Stimulated activated CD4-positive, alpha-beta T cell treated with anti-CD3 and anti-CD28 coated beads, Interleukin-2, amount 100 ng/mL, for 48 hours (primary cell): ENCODE results near the gene ETFA.

ENCODE experiments used
- DNase-seq, 2 donors: peaks; one replicate each; pipeline ENCODE4 v3.0.0-alpha.2; 2020

Gene ETFA

DNA sequence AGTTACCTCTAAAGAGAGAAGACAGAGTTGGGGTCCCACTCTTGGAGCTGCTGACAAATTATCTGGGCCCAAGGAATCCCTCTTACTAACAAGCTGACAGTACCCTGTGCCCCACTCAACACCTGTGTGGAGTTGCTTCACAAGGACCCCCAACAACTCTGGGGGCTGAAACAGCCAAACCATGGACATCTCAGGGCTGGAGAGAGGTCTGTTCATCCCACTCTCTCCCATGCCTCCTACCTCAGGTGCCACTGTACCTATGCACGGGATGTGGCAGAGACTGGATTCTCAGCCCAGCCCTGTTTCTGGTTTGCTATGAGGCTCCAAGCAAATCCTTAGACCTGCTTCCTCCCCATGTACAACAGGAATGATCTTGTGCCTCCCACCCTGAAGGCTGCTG, 101.7 kb downstream of the ETFA start:
- DNase-seq = no peak

DNA sequence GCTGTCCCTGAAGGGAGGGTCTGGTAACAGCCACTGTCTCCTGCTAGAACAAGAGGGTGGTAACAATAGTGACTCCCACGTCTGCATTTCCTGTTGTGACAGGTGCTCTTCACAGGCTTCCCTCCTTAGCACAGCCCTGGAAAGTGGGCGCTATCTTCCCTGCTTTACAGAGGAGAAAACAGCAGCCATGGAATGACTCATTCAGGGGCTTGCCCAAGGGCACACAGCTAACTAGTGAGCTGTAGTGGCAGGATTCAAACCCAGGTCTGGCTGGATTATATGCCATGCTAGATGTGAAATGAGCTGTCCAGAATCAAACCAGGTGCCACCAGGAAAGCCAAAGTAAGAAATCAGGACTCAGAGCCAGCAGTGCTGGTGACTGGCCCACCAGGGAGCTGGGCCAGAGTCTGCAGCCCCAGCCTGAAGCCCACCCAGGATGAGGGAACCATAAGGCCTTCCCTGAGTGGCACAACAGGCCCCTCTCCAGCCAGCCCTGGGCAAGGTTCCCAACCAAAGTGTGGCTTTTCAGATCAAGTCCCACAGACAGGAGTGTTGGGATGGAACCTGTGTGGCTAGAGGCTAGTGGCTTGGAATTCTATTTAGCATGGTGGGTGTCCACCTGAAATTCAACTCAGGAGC, 102.4 kb downstream of the ETFA start:
- no peak for DNase-seq

DNA sequence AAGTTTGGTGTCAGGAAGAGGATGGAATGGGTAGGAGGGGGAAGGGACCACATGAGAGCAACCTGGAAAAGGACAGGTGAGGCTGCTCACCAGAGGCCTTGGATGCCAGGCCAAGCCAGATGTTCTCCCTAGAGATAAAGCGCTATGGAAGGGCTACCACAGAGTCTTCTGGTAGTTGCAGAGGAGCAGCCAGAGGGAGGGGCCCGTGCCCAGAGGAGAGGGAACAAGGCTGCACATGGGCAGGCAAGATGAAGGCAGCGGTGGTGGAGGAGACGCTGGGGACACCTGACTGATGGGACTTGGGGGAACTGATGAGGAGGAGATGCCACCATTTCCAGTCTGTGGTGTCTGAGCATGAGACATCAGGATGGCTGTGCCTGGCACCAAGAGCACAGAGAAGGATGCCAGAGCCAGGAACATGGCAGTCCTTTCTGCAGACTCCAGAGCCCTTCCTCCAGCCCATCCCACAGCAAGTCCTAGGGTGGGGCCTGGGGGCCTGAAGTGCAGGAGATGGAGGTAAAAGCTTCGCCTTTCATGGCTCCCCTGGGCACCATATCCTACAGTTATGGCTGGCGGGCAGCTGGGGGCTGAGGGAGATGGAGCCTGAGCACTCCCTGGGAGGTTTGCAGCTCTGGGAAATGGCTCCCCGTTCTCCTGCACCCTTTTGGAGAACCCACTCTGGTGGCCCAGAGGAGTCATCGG, 103.0 kb downstream of the ETFA start:
- no peak for DNase-seq

DNA sequence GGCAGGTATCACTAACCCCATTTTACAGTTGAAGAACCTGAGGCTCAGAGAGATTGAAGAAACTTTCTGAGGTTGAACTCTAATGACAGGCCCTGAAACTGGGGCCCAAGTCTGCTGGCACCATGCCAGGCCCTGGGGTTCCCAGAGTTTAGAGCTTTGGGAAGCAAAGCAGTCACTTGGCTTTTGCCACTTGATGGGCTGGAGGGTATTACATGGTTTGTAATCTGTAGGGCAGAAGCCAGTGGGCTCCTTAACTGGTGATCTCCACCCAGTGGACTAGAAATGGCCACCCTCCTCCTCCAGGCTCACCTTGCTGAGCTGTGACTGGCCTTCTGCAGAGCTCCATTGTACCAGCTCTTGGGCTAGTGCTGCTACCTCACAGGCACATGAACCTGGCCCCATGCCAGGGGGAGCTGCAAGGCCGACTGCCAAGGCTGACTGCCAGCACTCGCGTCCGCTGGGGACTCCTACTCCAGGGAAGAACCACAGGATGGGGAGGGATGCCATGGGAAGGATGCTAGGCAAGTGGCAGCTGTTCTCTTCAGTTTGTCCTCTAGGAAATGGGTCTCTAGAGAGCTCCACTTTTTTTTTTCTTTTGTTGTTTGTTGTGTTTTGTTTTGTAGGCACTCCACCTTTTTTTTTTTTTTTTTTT, 104.8 kb downstream of the ETFA start:
- DNase-seq = no peak

DNA sequence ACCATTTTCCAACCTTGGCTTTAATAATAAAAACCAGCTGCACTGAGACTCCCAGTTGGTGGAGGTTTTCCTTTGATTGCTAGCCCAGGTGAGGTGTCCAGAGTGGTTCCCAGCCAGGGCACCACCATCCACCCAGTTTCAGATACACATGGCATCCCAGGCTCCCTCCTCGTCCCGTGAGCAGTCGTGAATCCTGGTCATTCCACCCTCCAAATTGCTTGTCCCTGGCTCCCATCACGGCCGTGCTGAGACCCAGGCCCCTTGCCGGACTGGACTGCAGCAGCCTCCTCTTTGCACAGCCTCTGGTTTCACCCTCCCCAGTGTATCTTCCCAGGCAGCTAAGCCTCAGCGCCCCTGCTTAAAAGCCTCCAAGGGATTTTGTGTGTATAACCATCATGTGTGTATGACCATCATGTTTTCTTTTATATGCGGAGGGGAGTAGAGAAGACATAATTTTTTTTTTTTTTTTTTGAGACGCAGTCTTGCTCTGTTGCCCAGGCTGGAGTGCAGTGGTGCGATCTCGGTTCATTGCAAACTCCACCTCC, 106.3 kb downstream of the ETFA start:
- no peak for DNase-seq

DNA sequence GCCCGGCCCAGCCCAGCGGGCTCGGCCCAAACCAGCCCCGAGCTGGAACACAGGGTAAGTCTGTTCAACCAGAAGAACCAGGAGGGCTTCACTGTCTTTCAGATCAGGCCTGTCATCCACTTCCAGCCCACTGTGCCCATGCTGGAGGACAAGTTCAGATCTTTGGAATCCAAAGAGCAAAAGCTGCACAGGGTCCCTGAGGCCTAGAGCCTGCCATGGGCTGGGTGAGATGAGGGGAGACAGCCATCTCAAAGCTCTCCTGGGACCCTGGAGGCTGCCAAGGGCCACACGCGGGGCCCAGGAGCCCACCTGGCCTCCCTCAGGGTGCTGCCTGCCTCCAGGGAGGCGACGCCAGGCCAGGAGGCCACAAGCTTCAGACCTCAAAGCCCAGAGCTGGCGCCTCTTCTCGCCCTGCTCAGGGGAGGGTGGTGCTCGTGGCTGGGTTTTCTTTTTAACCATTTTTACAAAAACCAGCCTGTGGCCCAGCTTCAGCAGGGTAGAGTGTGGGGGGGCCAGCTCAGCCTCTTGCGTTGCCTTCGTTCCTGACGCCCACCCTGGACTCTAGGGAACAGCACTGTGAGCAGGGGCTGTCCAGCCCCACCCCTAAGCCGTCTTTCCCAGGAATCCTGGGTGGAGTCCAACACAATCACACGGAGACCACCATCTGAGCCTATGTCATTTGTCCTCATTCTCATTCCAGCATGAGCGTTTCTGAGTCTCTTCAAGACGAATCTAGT, 107.0 kb downstream of the ETFA start:
- DNase-seq = no peak

DNA sequence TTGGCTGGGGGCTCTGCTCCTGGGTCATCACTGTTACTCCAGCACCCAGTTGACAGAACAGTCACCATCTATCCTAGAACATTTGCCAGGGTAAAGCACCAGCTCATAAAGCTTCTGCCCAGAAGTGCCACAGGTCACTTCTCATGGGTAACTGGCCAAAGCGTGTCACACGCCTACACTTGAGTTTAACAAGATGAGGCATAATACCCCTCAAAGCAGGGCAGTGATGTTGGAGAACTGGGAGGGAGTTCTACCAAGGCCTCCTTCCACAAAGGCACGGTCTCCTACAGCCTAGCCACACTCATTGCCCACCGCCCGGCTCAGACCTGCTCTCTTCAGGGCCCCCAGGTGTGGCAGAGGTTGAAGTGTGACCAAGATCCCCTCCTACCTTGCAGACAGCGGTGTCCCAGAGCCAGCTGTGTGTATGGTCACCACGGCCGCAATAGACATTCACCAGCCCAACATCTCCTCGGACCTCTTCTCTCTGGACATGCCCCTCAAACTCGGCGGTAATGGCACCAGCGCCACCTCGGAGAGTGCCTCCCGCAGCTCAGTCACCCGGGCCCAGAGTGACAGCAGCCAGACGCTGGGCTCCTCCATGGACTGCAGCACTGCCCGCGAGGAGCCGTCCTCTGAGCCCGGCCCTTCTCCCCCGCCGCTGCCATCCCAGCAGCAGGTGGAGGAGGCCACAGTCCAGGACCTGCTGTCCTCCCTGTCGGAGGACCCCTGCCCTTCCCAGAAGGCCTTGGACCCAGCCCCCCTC, 107.7 kb downstream of the ETFA start:
- DNase-seq = no peak

DNA sequence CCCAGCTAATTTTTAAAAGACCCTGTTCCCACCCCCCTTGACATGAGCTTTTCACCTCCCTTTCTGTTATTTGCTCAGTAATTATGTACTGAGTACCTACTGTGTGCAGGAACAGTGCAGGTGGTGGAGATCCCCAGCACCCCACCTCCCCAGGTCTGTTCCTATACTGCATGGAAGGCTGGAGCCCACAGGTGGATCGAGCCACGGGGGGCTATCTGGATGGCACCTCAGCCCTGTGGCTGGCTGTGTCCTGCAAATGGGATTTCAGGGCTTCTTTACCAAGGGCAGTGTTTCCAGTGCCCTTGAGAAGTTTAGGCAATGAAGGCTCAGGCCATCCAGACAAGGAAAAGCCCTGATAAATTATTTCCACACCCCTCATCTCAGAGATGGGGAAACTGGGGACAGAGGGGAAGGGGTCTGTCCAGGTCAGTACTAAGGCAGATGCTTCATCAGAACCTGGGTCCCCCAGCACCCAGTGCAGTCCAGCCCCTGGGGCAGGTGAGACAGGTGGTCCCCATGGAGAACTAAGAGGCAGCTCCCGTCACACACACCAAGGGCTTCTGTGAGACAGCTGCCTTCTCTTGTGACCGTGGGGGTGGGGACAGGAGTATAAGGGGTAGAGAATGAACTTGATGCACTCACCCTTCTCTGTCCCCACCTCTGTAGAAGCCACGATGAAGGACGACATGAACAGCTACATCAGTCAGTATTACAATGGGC, 109.6 kb downstream of the ETFA start:
- DNase-seq = no peak

DNA sequence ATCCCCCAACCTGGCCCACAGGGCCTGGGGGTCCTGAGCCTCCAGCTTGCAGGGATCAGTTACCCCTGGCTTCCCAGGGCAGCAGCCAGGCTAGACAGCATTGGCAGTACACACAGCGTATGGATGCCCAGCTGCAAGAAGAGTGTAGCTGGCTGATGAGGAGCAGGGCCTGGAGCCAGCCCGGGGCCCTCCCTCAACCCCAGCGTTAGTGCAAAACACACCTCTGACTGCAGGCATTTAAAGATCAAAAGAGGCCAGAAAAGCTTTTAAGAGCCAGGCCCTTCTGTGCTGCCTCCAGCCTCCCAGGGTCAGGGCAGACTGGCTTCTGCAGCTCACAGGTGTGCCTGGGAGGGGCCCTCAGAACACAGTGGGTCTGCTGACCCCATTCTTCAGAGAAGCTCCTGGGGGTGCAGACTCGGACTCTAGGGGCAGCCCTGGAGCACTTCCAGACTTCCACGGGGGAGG, 110.6 kb downstream of the ETFA start:
- no peak for DNase-seq

DNA sequence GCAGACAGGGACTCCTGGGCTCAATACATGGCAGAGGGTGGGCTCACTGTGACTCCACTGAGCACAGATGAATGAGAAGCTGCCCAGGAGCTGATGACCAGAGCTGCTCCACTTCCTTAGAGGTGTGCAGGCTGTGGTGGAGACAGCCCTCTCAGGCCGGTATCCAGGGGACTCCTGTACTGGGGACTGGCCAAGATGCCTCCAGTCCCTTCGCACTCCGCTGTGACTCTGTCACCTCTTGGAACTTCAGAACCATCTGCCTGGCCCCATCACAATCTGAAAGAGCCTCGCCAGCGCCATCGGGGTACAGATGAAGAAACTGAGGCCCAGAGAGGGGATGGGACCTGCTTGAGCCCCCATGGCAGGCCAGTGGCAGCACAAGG, 111.2 kb downstream of the ETFA start:
- DNase-seq = no peak

DNA sequence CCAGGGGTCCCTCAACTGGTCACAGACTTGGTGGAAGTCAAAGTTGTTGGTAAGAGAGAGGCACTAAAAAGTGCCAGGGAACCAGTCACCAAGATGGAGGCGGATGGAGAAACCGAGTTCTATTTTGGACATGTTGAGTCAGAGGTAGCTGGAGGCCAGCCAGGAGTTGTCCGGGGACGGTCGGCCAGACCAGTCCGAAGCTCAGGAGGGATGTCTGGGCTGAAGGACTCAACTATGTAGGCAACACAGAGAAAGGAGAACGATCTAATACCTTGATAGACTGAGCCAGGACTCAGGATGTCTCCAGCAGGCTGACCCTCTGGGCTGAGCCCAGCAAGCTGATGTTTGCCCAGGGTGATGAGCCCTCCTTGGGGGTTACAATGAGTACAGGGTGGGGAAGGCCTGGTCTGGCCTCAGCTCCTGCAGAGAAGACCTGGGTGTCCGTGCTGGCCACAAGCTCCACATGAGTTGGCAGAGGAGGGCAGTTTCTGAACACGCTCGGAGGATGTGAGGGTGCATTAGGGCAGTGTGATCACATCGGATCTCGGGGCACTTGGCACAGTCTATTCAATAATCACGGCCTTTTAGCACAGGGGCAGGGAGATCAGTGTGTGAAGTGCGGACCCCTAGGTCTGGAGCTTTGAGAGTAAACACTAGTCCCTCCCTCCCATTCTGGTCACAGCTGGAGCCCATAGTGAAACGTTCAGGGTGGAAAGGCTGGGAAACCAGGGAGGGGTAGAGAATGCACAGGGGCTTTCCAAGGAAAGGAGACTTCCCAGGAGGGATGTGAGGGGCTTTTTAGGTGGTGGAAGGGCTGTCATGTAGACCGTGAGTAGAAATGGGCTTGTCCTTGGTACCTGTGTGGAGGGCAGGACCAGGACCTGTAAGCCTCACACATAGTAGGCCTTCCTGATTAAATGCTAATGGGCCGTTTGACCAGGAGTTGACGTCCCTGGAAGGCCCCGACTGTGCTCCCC, 111.9 kb downstream of the ETFA start:
- DNase-seq = no peak

DNA sequence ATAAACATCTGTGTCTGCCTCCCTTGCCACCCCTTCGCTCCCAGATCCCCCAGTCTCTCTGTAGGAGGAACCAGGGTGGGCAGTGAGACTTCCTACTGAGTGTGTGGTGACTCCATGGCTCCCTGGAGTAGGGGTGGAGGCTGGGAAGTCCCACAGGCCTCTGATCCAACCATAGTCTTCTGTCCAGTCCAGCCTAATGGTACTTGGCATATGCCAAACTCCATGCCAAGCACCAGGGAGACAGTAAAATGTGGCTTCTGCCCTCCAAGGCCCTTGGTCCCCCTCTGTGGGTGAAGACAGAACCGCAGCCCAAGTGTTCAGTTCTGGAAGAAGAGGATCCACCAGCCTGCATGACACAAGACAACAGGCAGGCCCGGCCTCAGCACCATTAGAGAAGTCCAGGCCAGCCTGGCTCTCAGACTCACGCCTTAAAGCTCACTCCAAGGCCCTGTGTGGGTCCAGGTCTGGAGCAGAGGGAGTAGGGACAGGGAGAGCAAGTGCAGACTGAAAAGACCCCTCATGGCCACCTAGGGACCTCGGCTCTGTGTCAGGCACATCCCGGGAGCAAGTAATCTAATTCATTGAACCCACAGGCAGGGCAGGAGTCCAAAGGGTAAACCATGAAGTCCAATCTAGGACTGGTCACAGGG, 112.7 kb downstream of the ETFA start:
- DNase-seq = no peak

DNA sequence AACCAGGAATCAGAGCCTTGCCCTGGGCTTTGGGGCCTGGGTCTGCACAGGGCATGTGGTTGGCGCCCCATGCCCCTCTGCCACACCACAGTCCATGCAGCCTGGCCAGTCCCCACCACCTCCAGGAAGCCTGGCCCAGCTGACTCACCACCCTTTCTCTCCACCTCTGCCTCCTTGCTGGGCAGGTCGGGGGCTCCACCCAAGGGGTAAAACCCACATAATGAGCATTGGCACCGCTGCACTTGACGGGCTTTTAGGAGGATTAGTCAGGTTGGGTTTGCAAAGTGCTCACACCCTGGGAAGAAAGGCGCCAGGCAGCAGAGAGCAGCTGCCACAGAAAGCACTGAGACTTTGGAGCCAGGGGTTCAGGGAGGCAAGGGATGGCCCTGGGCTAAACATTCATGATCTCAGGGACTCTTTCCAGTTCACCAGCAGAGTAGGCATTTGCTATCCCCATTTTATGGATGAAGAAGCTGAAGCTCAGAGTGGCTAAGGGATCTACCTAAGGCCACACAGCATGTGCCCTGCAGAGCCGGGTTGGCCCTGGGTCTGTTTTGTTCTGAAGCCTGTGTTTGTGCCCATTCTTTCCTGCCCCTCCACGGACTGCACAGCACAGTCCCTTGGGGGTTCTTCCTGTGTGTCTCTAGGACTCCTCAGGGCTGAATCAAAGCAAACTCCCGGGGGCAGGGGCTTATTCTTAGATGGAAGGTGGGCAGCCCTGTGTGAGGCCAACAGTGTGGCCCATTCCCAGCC, 113.4 kb downstream of the ETFA start:
- DNase-seq = no peak

DNA sequence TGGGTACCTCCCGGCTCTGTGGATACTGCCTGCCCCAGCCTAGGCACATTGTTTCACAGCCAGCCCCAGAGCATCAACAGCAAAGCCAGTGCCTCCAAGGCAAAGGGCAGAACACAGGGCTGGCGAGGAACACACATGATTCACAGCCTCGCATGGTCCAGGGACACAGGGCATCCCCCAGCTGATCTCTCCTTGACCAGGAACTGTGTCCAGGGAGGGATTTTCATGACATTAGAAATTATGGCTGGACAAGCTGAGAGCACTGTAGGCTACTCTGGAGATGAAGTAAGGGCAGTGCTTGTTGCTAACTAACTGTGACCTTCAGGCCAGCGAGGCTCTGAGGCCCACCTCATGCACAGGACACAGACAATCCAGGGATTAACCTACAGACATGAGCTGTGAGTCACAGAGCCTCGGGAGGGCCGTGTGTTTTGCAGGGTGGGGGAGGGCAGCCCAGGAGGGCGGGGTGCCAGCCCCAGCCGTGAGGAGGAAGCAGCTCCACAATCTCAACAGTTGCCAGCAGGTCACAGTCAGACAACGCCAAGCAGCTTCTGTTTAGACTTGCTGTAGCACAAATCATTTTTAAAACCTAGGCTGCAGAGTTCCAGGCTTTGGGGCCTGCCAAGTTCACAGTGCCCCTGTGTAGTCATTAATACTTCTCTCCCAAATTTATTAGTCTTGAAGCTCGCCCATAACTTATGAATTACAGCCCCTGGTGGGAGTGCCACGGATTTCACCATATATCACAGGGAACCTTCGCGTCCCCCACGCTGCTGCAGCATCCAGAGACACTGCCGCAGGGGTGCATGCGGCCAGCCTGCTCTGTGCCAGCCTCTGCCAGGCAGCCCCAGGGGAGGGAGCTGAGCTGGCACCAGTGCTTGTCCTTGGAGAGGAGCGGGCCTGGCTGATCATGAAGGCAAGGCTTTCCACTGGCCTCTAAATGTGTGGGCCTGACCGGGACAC, 114.7 kb downstream of the ETFA start:
- DNase-seq = no peak

DNA sequence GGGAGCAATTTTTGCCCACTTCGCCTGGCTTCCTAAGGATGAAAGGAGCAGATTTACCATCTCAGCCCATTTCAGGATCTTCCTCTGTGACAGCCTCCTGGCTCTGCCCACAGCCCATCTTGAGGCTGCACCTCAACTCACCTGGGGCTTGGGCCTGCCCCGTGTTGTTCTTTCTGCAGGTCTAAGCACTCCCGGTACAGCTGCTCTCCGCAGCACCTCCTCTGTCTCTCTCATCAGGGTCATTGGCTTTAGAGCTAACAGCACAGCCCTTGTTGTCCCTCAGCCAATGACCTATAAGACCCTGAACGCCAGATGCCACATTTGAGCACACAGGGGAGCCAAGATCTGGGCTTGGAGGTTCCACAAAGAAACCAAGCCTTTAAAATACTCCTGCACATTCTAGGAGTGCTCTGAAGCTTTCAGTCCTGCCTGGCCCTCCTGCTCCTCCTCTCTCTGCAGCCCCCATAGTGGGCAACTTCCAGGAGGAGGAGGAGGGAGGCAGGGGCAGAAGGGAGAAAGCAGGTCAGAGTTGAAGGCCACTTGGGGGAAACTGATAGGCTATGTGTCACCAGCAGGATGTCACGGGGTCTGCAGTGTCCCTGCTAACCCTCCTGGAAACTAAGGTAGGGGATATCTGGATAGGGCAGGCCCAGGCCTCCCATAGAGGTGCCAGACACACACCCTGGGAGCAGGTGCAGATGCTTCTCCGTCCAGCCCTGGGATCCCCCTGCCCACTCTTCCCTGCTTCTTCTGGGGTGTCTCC, 115.6 kb downstream of the ETFA start:
- no peak for DNase-seq

DNA sequence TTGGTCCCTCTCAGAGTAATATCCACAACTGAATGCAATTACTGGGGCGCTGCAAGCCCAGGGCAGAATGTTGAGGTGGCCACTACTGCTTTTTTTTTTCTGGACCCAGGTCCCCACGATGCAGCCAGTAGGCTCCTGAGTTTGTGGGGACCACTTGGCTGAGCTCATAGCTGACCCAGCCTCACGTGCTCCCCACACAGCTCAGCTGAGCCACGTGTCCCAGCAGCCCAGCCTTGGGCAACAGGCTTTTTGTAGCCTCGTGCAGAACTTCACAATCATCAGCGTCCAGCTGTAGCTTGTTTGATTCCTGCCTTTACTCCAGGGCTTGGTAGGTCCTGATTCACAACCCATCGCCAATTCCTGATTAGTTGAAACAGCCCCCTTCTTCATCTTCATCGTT, 117.3 kb downstream of the ETFA start:
- DNase-seq = no peak

DNA sequence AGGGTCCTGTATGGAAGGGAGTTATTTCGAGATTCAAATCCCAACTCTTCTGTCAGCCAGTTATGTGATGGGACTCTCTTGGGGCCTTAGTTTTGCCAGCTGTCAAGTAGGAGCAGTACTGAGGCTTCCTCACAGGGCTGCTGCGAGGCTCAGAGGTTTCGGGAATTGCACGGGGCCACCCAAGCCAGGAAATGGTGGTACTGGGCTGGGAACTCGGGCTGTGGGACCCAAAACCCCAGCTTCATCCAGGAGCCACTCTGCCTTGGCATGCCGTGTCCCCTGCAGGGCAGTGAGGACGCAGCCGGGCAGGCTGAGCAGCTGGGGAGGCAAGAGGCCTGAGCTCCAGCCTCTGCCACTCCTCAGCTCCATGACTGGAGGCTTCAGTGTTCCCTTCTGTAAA, 118.6 kb downstream of the ETFA start:
- DNase-seq = no peak
